Measurements from ENCODE around the gene PROC.
A peak's percentile ranks its signal among the peaks of the same experiment; 100 is the strongest.

The PROC gene

GRCh38 chr2:127413782-127414637 lies 4.2 kb upstream of the PROC start:
- H3K4me3 ChIP-seq (ENCODE audit: low read depth, low read length) = no peak overlapping the region
- no peak for DNase-seq (ENCODE audit: low read depth)
- no peak for TF ChIP-seq CTCF (IDR thresholded peaks at IDR 0.05; ENCODE audit: low read depth, low read length, missing control alignments)

- DNase-seq (ENCODE audit: low read depth) = no peak
- H3K4me3 ChIP-seq (ENCODE audit: low read depth, low read length) = no peak overlapping the region
- no peak for TF ChIP-seq CTCF (IDR thresholded peaks at IDR 0.05; ENCODE audit: low read depth, low read length, missing control alignments)
These were observed 3.3 kb upstream of the PROC start for GRCh38 chr2:127414638-127415592.

- TF ChIP-seq CTCF (IDR thresholded peaks at IDR 0.05; ENCODE audit: low read depth, low read length, missing control alignments) = peak; percentile 70
- peak overlapping the region; percentile 49 for H3K4me3 ChIP-seq (ENCODE audit: low read depth, low read length)
- no peak for DNase-seq (ENCODE audit: low read depth)
These were observed 2.4 kb upstream of the PROC start for GRCh38 chr2:127415593-127416505.

GRCh38 chr2:127416506-127417001 lies 1.7 kb upstream of the PROC start:
- peak overlapping the region; percentile 49 for H3K4me3 ChIP-seq (ENCODE audit: low read depth, low read length)
- no peak for TF ChIP-seq CTCF (IDR thresholded peaks at IDR 0.05; ENCODE audit: low read depth, low read length, missing control alignments)
- DNase-seq (ENCODE audit: low read depth) = no peak

GRCh38 chr2:127417406-127417805 lies 821 bp upstream of the PROC start:
- no peak for DNase-seq (ENCODE audit: low read depth)
- no peak for TF ChIP-seq CTCF (IDR thresholded peaks at IDR 0.05; ENCODE audit: low read depth, low read length, missing control alignments)
- no peak overlapping the region for H3K4me3 ChIP-seq (ENCODE audit: low read depth, low read length)

- no peak for DNase-seq (ENCODE audit: low read depth)
- no peak for TF ChIP-seq CTCF (IDR thresholded peaks at IDR 0.05; ENCODE audit: low read depth, low read length, missing control alignments)
These were observed 844 bp downstream of the PROC start for GRCh38 chr2:127419112-127419430.

More at GRCh38 chr2:127419112-127419430, 844 bp downstream of the PROC start:
- no peak overlapping the region for H3K4me3 ChIP-seq (ENCODE audit: low read depth, low read length)
